Body of pancreas (tissue), 4 donors: ENCODE results near the gene CHRD. TPM values are rescaled to one million over a fixed set of nuclear protein-coding genes. Genes with fewer than 3 reads are reported as not detected.
A peak's percentile ranks its signal among the peaks of the same experiment; 100 is the strongest.

ENCODE experiments used
- ATAC-seq: fragments of 150-250 bp; one replicate; pipeline ENCODE4 v1.9.1; 2016
- DNase-seq, 4 donors: peaks; one replicate each; pipeline ENCODE4 v3.0.0-alpha.2; 2019
- H3K27ac ChIP-seq, 4 donors: fragments of 200-600 bp; sonication (generic); 1 replicate in 3 of 4; 2 replicates in 1 of 4; pipeline versions ENCODE4 v1.5.1 to v1.6.1; 2016 to 2019; ENCODE audit warnings: mild to moderate bottlenecking in 1 of 4, mixed read lengths in 1 of 4, moderate library complexity in 1 of 4
- H3K27me3 ChIP-seq, 2 donors: fragments of 200-600 bp; sonication (generic); one replicate each; pipeline ENCODE4 v1.6.0; 2016; ENCODE audit warnings: mild to moderate bottlenecking in 1 of 2
- H3K36me3 ChIP-seq, 2 donors: fragments of 200-600 bp; sonication (generic); replicated peaks in 1 of 2; 2 replicates each; pipeline ENCODE4 v1.5.1; 2016; ENCODE audit warnings: low read depth in 2 of 2; ENCODE audit not compliant: insufficient read depth in 1 of 2
- H3K4me1 ChIP-seq: fragments of 200-600 bp; sonication (generic); one replicate; pipeline ENCODE4 v1.6.0; 2016
- H3K4me3 ChIP-seq, 2 donors: fragments of 200-600 bp; sonication (generic); 1 replicate in 1 of 2; 2 replicates in 1 of 2; pipeline ENCODE4 v1.5.1; 2016 to 2019
- H3K9me3 ChIP-seq, 3 donors: fragments of 200-600 bp; sonication (generic); 1 replicate in 2 of 3; 2 replicates in 1 of 3; pipeline ENCODE4 v1.5.1; 2016
- CTCF ChIP-seq, 7 experiments: fragments of 450-650 bp in 4 of 7; fragments of 200-600 bp in 3 of 7; sonication (generic) in 3 of 7; IDR thresholded peaks; one replicate each; pipeline ENCODE4 v1.5.1; 2016 to 2019; ENCODE audit warnings: antibody characterized with exemption in 7 of 7
- POLR2A ChIP-seq, 3 donors: fragments of 450-650 bp; IDR thresholded peaks; one replicate each; pipeline ENCODE4 v1.6.1; 2016; ENCODE audit warnings: antibody characterized with exemption in 3 of 3, mild to moderate bottlenecking in 2 of 3
- WGBS, 2 donors: methylation state at CpG; one replicate each; pipeline ENCODE4 v1.1.5; 2017; 5-methylcytosine and 5-hydroxymethylcytosine counted together
- intact Hi-C: fragments of 100-400 bp; cut with DNase I; formaldehyde crosslinking; loops from one replicate; pipeline ENCODE4 v1.15.1; 2023
- total RNA-seq, 2 donors: library from RNA; depleted of rRNA; stranded (reverse); fragments of >200 nt; gene quantifications; one replicate each; pipeline ENCODE4 v1.1.0, GENCODE V29; 2016

The CHRD gene
- total RNA-seq, 2 donors from 2014 or later = 47.2 to 50.4 TPM

DNA sequence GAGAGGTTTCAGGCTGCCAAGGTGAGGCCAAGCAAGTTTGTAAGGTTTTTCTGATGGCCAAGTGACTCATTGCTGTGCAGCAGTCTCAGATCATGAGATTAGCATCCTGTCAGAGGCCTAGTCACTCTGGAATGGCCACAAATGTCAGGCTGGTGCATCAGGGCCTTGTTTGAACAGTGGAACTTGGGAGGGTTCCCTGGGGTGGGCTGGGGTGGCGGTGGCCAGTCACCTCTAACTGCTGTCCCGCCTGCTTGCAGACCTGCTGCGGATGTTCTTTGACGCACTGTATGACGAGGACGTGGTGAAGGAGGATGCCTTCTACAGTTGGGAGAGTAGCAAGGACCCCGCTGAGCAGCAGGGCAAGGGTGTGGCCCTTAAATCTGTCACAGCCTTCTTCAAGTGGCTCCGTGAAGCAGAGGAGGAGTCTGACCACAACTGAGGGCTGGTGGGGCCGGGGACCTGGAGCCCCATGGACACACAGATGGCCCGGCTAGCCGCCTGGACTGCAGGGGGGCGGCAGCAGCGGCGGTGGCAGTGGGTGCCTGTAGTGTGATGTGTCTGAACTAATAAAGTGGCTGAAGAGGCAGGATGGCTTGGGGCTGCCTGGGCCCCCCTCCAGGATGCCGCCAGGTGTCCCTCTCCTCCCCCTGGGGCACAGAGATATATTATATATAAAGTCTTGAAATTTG is 45.2 kb upstream of the CHRD start:
- Histone ChIP-seq H3K9me3 (no peaks in the 10 kb centered on the region), H3K27me3 (no peaks in the 10 kb centered on the region), H3K4me3 (no peak overlapping the region), H3K36me3 (peaks cover 15 to 41% of the 10 kb centered on the region in 2 donors), H3K27ac (peak overlapping the region in 3 of 4 donors; percentile 96 to 98 (median 96)), H3K4me1 (peaks cover 22% of the 10 kb centered on the region)
- TF ChIP-seq CTCF (IDR thresholded peaks at IDR 0.05) = no peak
- no peak for TF ChIP-seq POLR2A (IDR thresholded peaks at IDR 0.05)
- WGBS, 2 donors = 78 to 82% methylated on average over 15 of the region's 15 CpGs
- ATAC-seq = no peak
- no peak for DNase-seq
- intact Hi-C loops = no loop called here

- H3K27ac ChIP-seq = peak overlapping the region; percentile 95 to 98 (median 96)
- DNase-seq (no peak), ATAC-seq (peak; percentile 19)
- TF ChIP-seq CTCF (IDR thresholded peaks at IDR 0.05) = no peak
- no peak for TF ChIP-seq POLR2A (IDR thresholded peaks at IDR 0.05)
- H3K36me3 ChIP-seq = peaks cover 15 to 39% of the 10 kb centered on the region in 2 donors
- no peaks in the 10 kb centered on the region for H3K27me3 ChIP-seq
- intact Hi-C loops = no loop called here
- no peaks in the 10 kb centered on the region for H3K9me3 ChIP-seq
- H3K4me3 ChIP-seq = no peak overlapping the region
- WGBS, 2 donors = 38 to 53% methylated on average over 2 to 4 of the region's 4 CpGs
- peaks cover 22% of the 10 kb centered on the region for H3K4me1 ChIP-seq
These were observed 44.6 kb upstream of the CHRD start for GRCh38 chr3:184335291-184335660.

DNA sequence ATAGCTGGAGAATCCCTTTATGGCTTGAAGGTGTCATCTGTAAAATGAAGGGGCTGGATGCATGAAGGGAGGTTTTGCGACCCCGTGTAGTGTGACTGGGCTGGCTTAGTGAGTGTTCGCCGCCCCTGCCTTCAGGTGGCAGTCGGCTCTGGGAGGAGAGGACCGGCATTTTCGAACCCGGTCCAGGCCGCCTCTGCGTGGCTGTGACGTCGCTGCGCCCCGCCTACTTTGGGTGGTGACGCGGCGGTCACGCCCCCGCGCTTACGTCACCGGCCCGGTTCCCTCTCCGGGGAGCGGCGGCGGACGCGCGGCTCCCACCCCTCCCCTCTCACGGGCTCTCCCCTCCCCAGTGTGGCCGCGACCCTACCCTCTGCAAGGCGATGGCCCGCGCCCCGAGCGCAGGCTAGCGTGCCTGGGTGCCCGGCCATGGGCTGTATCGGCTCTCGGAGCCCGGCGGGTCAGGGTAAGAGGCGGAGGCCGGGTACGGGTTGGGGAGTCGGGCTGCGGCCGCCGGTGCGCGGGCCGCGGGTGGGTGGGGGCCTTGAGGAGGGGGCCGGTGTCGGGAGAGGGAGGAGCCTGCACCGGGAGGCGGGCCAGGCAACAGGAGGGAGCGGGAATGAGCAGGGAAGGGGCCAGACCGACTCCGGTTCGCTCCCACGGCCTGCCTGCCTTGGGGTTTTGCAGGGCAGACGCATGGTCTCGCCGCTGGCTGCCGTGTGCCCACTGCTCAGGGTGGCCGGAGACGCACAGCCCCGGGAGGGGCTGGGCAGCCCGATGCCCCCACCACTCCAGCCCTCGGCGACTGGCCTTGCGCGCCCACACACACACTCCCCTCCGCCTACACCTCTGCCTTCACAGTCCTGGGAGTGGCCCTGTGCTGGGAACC is 44.0 kb upstream of the CHRD start:
- peaks cover 22% of the 10 kb centered on the region for H3K4me1 ChIP-seq
- H3K36me3 ChIP-seq = peaks cover 15 to 34% of the 10 kb centered on the region in 2 donors
- intact Hi-C loops = no loop called here
- H3K9me3 ChIP-seq = no peaks in the 10 kb centered on the region
- no peaks in the 10 kb centered on the region for H3K27me3 ChIP-seq
- peak in 2 of 3 donors; percentile 61 to 74 for TF ChIP-seq POLR2A (IDR thresholded peaks at IDR 0.05)
- TF ChIP-seq CTCF (IDR thresholded peaks at IDR 0.05) = no peak
- H3K4me3 ChIP-seq = peak overlapping the region; percentile 55 to 87
- WGBS, 2 donors = 1% methylated on average over 24 to 45 of the region's 77 CpGs
- ATAC-seq = peak; percentile 77
- peak overlapping the region; percentile 95 to 98 (median 96) for H3K27ac ChIP-seq
- DNase-seq = peak; percentile 84 to 90 (median 86)

- WGBS, 2 donors = 13 to 23% methylated on average over 10 to 17 of the region's 17 CpGs
- Histone ChIP-seq H3K27ac (peak overlapping the region; percentile 95 to 98 (median 96)), H3K27me3 (no peaks in the 10 kb centered on the region), H3K4me1 (peaks cover 28% of the 10 kb centered on the region), H3K9me3 (no peaks in the 10 kb centered on the region), H3K36me3 (peaks cover 9 to 25% of the 10 kb centered on the region in 2 donors), H3K4me3 (peak overlapping the region; percentile 55 to 87)
- ATAC-seq (peak; percentile 27), DNase-seq (peak in 2 of 4 donors; percentile 37 to 45)
- intact Hi-C loops = no loop called here
- TF ChIP-seq POLR2A (IDR thresholded peaks at IDR 0.05) (peak in 1 of 3 donors; percentile 11), CTCF (IDR thresholded peaks at IDR 0.05) (no peak)
These were observed 43.1 kb upstream of the CHRD start for GRCh38 chr3:184336547-184337398.
